HG03108 (cell line): Measurements from ENCODE around the gene SLC39A8.
A peak's percentile ranks its signal among the peaks of the same experiment; 100 is the strongest.
"Not testable (repeated sequence)": the region's sequence is repeated elsewhere in the genome, so short reads cannot be mapped to it uniquely, and the experiment has no call there.

Experiments
- ATAC-seq: cut with Tn5 transposase; IDR thresholded peaks from one replicate; pipeline ENCODE4 v1.9.1; 2021; ENCODE audit warnings: moderate library complexity; ENCODE audit not compliant: unreplicated experiment

SLC39A8 gene

GRCh38 chr4:102302762-102303161 lies 42.5 kb downstream of the SLC39A8 start:
- ATAC-seq, result no peak

GRCh38 chr4:102301167-102301566 lies 44.1 kb downstream of the SLC39A8 start:
- ATAC-seq, result no peak

GRCh38 chr4:102299354-102300107 lies 45.8 kb downstream of the SLC39A8 start:
- ATAC-seq, result peak; percentile 79

GRCh38 chr4:102298716-102299115 lies 46.6 kb downstream of the SLC39A8 start:
- ATAC-seq, result no peak

GRCh38 chr4:102295153-102295862 lies 50.0 kb downstream of the SLC39A8 start:
- ATAC-seq, result no peak

GRCh38 chr4:102288497-102288896 lies 56.8 kb downstream of the SLC39A8 start:
- no peak for ATAC-seq

GRCh38 chr4:102285831-102286230 lies 59.5 kb downstream of the SLC39A8 start:
- no peak for ATAC-seq

GRCh38 chr4:102281171-102281839 lies 64.0 kb downstream of the SLC39A8 start:
- ATAC-seq, result no peak

GRCh38 chr4:102273317-102273716 lies 72.0 kb downstream of the SLC39A8 start:
- not testable (repeated sequence) for ATAC-seq

GRCh38 chr4:102272318-102272717 lies 73.0 kb downstream of the SLC39A8 start:
- no peak for ATAC-seq

- no peak for ATAC-seq
Measured at GRCh38 chr4:102268355-102268754, 76.9 kb downstream of the SLC39A8 start.

- ATAC-seq, result peak; percentile 74
Measured at GRCh38 chr4:102263024-102263787, 82.1 kb downstream of the SLC39A8 start.

GRCh38 chr4:102259702-102260101 lies 85.6 kb downstream of the SLC39A8 start:
- ATAC-seq, result no peak

GRCh38 chr4:102259081-102259480 lies 86.2 kb downstream of the SLC39A8 start:
- no peak for ATAC-seq

GRCh38 chr4:102256321-102256720 lies 89.0 kb downstream of the SLC39A8 start:
- ATAC-seq, result no peak

- ATAC-seq, result no peak
Measured at GRCh38 chr4:102253860-102254259, 91.4 kb downstream of the SLC39A8 start.

GRCh38 chr4:102252171-102252570 lies 93.1 kb downstream of the SLC39A8 start:
- ATAC-seq, result no peak

GRCh38 chr4:102250341-102250740 lies 94.9 kb downstream of the SLC39A8 start:
- ATAC-seq, result no peak

GRCh38 chr4:102247041-102247440 lies 98.2 kb downstream of the SLC39A8 start:
- ATAC-seq, result no peak

GRCh38 chr4:102246416-102246815 lies 98.9 kb downstream of the SLC39A8 start:
- ATAC-seq, result no peak

GRCh38 chr4:102244878-102245535 lies 100.3 kb downstream of the SLC39A8 start:
- no peak for ATAC-seq
